CD1c-positive myeloid dendritic cell (primary cell): ENCODE measurements around the gene EIF2S1.
"Not testable (repeated sequence)": the region's sequence is repeated elsewhere in the genome, so short reads cannot be mapped to it uniquely, and the experiment has no call there.

Source experiments
- DNase-seq: peaks from one replicate; pipeline ENCODE4 v3.0.0-alpha.2; 2016; ENCODE audit errors: extremely low spot score

Gene EIF2S1

DNA sequence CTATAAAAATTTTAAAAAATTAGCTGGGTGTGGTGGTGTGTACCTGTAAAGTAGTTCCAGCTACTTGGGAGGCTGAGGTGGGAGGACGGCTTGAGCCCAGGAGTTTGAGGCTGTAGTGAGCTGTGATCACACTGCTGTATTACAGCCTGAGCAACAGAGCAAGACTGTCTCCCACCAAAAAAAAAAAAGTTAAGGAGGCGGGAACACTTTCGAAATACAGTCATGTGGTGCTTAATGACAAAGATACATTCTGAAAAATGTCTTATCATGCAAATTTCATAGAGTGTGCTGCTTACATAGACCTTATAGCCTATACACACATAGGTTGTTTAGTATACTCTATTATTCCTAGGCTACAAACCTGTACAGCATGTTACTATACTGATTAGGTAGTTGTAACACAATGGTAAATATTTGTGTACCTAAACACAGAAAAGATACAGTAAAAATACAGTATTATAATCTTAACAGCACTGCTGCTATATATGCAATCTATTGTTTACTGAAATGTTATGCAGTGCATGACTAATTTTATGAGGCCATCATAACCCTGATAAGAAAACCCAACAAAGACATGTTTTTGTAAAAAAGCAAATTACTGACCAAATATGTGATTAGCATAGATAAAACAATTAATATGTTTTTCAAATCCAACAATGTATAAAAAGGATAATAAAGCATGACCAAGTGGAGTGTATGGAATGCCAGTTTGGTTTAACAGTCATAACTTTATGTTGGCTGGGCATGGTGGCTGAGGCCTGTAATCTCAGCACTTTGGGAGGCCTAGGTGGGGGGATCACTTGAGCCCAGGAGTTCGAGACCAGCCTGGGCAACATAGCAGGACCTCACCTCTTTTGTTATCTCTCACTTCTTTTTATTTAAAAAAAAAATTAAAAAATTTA, 11.4 kb downstream of the EIF2S1 start:
- no peak for DNase-seq

DNA sequence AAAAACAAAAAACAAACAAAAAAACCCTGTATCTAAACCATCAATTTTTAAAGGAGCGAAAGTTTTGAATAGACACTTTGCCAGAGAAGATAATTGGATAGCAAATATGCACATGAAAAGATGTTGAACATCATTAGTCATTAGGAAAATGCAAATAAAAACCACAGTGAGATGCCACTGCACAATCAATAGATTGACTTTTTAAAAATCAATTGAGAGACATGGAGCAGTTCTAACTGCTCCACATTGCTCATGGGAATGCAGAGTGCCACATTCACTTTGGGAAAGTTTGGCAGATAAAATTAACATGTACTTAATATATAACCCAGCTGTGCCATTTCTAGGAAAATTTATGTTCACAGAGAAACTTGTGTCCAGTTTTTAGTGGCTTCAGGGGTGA, 12.7 kb downstream of the EIF2S1 start:
- no peak for DNase-seq

DNA sequence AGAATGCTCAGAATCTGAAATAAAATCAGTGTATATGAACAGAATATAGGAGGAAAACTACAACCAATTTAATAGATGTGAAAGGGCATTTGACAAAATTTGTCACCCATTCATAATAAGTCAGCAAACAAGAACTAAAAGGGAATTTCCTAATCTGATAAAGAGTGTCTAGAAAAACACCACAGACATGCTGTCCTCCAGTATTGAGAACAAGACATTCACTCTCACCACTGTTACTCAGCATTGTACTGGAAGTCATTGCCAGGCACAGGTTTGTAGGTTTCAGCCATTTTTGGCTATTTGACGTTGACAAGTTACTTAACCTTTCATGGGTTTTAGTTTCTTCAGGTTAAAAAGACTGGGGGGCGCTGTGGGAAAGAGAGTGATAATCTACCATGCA, 13.2 kb downstream of the EIF2S1 start:
- no peak for DNase-seq

DNA sequence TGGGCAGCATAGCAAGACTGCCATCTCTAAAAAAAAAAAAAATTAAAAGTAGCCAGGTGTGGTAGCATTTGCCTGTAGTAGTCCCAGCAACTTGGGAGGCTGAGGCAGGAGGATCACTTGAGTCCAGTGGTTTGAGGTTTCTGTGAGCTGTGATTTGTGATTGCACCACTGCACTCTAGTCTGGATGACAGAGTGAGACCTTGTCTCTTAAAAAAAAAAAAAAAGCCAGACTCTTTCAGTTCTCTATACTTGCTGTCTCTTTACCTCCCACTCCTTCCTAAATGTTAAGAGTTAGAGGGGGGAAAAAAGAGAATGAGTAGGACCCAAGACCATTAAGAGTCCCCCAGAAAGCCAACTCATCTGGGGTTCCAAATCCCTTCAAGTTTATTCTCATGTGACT, 17.8 kb downstream of the EIF2S1 start:
- DNase-seq: peak; percentile 25

DNA sequence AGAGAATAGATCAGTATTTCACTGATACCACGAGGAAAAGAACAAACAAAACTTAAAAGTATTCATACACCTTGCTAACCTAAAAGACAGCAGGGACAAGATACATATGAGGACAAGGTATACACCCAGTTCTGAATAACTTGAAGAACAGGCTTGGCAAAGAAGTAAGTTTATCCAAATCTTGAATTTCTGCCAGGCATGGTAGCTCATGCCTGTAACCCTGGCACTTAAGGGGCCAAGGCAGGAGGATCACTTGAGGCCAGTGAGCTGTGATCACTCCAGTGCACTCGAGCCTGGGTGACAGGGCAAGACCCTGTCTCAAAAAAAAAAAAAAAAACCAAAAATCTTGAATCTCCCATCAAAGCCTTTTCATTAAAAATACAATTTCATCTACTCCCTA, 25.0 kb downstream of the EIF2S1 start:
- no peak for DNase-seq

DNA sequence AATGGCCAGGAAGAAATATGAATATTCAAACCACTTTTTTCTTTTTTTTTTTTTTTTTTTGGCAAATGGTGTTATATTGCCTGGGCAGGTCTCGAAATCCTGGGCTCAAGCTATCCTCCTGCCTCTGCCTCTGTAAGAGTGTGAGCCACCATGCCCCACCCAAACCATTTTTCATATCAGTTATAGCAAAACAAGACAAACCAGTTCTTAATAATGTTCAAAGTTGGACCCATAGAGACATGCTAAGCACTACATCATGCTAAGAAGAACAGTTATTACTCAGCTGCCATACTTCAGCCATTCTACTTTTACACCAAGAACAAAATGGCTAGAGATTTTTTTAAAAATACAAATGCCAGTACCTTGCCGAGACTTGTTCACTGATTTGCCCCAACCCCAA, 25.5 kb downstream of the EIF2S1 start:
- no peak for DNase-seq

DNA sequence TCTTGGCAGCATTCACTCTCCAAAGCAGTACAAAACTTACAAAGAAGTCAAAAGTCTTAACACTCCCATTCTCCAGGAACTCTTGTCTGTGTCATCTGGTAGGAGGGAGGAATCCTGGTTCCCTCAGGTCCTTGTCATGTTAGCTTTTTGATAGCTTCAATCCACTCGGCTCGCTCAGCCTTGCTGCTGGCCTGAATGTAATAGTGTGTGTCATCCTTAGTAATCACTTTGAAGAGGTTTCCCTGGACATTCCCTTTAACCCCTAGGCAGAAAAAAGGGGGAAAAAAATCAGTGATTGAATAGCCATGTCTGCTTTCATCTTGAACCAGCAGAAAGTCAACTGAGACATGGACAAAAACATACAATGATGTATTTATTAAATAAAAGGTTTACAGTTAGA, 27.1 kb downstream of the EIF2S1 start:
- no peak for DNase-seq

DNA sequence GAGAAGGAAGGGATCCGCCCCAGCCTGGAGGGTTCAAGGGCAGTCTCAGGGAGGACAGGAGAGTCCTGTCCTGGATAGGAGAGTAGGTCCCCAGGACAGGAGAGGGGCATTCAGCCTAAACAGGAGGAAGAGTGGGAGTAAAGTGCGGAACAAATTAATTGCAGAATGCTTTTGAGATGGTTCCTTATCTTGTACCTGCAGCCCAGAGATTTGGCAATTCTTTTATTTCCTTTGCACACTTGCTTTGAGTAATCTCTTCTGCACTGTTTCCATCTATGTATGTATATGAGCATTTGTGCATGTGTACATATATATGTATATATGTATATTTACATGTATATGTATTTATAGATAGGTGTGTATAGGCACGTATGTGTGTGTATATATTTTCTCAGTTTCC, 29.1 kb downstream of the EIF2S1 start:
- no peak for DNase-seq

DNA sequence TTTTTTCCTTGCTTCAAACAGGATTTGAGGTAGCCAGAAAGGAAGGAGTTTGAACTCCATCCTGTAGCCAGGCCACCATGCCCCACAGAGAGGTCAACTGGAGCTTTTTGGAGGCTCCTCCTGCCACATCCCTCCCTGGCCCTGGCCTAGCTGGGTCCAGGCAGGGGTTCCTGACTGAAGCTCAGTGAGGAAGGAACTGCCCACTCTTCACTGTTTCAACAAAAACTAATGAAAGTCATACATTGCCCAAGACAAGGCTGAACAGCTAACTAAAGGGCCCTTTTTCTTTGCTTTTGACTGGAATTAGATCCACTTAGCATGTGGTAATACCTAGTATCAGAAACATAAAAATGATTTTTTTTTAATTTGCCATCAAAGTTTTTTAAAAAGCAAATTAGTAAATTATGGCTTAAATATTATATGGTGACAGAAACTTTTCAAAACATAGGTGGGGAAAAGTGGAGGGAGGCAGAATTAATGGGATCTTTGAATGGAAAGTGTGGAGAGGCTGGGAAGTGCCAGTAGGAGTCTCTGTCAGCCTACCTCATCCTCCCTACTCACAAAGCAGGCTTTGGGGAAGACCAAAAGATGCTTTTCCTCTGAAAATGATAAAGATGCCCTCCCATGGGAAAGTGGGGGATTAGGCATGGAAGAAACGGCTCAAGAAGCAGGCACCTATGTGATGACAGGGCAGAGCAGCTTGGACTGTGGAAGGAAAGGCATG, 29.8 kb downstream of the EIF2S1 start:
- DNase-seq: no peak

DNA sequence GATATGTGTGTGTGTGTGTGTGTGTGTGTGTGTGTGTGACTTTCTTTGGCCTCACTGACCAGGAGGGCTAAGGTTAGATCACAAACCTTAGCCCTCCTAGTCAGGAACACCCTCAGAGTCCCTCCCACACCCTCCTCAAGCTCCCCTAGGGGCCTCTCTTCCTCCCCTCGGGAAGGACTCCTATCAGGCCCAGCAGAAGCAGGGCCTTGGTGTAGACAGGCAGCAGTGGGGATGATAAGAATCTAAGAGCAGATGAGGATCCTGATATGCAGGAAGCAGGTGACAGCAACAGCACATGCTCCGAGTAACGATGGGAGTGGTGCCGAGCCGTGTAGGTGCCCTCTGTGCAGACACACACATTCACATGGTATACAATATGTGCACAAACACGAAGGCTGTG, 31.1 kb downstream of the EIF2S1 start:
- no peak for DNase-seq

DNA sequence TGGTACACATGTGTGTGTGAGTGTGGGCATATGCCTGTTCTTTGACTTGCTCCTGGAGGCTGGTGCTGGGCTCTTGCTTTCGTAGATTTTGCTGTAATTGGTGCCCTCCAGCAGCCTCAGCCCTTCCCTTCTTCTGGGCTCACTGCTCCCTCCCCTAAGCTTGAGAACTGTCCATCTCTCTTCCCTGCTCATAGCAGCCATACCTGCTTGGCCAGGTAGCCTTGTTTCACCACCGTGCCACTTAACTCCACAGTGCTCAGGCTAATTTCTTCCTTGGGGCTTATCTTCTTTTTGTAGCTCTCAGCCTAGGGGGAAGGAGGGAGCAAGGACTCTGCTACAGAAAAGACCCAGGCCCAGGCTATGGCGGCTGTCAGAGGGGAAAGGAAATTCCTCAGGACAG, 32.0 kb downstream of the EIF2S1 start:
- DNase-seq: no peak

DNA sequence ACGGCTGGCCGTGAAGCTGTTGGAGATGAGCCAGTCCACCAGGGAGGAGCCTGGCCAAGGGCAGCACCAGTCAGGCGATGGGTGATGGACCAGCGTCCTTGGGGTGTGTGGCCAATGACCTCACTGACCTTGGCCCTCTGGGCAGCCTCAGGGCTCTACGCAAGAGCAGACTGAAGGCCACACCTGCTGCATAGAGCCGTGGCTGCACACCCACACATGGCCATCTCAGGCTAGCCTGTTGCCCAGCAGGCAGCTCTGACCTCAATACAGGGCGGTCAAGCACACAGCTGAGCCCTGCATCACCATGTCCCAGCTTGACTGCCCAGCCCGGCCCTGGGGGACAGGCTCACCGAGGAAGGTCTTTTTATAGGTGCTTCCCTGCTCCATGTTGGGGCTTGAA, 32.7 kb downstream of the EIF2S1 start:
- DNase-seq: no peak

DNA sequence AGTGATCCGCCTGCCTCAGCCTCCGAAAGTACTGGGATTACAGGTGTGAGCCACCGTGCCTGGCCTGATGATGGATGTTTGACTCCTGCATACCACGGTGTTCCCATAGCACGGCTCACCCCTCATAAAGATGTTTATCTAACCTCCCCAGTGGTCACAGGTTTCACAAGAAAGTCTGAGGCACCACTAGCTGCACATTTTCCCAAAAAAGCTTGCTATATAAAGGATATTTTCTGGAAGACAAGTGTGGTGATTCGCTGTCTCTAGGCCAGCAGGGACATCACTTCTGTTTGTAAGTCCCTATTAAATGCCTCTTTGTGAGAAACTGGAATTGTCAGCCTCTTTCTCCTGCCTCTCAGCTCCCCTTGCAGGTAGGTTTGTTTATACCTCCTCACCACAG, 33.6 kb downstream of the EIF2S1 start:
- DNase-seq: no peak

DNA sequence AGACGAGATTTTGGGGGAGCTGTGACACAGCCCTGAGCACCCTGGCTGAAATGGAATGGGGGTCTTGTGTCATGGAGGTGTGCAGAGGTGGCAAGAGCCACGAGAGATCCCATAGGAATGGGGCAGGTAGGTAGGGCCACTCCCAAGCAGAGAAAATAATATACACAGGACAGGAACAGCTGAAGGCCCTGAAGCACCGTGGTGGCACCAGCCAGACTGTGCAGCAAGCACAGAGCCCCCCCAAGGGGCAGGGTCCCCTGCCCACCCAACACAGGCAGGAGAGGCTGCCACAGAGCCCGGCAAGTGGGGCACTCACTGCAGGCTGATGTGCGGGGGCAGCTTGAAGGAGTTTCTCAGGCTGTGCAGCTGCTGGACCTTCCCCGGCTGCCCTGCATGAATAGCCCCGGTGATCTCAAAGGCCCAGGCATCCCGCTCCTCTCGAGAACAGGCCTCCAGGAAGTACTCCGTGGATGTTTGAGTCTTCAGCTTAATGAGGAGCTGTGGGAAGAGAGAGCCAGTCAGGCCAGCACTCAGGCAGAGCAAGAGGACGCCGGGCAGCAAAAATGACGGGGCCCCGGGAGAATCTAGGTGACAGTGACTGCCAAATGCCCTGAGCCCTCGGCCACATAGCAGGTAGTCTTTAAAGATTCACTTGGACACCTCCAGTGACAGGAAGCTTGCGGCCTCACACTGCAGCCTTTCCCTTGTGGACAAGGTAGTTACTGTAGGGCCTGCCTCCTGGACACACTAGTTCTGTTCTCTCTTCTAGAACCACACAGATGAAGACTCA, 35.2 kb downstream of the EIF2S1 start:
- DNase-seq: no peak

DNA sequence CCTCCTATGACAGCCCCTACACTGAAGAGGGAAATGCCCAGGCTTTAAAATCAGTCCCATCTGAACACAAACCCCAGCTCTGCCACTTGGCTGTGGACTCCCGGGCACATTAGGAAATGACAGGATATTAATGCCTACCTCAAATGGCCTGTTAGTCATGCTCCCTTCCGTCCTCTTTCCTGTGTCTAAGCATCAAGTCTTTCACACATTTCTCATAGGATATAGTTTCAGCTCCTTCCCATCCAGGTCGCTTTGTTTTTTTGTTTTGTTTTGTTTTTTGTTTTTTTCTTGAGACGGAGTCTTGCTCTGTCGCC, 35.7 kb downstream of the EIF2S1 start:
- DNase-seq: no peak

DNA sequence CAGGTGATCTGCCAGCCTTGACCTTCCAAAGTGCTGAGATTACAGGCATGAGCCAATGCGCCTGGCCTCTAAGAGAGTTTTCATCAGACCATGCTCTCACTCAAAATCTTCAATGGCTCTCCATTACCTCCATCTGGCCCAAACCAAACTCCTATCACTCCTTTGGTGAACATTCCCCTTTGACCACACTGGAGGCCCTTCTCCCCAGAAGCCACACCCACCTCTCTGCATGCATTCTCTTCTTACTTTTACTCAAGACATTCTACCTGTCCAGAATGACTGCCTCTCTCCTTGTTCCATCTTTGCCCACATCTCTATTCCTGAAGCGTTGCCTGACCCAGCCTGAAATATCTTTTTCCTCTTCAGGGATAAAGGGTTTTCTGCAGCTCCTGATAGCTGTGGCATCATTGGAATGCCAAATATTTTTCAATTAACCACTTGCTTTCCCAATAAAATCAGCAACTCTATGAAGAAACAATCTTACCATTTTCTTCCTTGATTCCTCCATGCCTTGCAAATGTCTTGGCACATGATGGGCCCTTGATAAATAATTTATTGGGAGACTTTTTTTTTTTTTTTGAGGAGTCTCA, 36.3 kb downstream of the EIF2S1 start:
- no peak for DNase-seq

DNA sequence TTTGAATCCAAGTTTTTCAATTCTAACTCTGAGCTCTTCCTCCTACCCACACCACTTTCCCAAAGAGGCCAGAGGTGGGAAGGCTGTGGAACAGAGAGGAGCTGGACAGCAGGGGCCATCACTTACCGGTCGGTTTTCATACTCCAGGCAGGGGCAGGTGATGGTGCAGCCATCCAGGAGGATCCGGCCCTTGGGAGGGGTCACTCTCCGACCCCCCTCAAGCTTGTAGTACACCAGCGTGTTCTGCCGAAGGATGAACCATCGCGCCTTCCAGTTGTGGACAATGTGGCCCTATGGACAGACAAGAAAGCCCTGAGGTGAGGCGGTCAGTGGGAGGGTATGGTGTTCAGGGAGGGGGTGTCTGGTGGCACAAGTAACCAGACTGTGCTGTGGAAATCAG, 37.4 kb downstream of the EIF2S1 start:
- no peak for DNase-seq

DNA sequence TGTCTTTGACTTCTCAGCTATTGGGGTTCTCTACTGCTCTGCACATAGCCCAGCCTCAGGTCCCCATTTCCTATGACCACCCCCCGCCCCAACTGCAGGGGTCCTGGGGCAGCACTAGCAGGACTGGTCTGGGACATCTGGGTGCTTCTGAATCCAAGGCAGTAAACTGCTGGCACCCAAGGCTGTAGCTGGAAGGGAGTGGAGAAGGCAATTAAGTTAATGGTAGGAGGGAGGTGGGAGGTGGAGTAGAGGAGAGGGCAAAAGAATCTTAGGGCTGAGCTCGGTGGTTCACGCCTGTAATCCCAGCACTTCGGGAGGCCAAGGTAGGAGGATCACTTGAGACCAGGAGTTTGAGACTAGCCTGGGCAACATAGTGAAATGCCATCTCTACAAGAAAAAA, 40.3 kb downstream of the EIF2S1 start:
- DNase-seq: no peak

DNA sequence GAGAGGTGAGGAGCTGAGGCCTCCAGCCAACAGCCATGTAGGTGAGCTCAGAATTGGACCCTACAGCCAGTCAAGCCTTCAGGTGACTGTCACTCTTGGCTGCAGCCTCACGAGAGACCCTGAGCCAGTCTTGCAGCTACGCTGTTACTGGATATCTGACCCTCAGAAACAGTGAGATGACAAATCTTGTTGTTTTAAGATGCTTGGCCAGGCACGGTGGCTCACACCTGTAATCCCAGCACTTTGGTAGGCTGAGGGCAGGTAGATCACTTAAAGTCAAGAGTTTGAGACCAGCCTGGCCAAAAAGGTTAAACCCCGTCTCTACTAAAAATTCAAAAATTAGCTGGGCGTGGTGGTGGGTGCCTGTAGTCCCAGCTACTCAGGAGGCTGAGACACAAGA, 45.6 kb downstream of the EIF2S1 start:
- DNase-seq: no peak

DNA sequence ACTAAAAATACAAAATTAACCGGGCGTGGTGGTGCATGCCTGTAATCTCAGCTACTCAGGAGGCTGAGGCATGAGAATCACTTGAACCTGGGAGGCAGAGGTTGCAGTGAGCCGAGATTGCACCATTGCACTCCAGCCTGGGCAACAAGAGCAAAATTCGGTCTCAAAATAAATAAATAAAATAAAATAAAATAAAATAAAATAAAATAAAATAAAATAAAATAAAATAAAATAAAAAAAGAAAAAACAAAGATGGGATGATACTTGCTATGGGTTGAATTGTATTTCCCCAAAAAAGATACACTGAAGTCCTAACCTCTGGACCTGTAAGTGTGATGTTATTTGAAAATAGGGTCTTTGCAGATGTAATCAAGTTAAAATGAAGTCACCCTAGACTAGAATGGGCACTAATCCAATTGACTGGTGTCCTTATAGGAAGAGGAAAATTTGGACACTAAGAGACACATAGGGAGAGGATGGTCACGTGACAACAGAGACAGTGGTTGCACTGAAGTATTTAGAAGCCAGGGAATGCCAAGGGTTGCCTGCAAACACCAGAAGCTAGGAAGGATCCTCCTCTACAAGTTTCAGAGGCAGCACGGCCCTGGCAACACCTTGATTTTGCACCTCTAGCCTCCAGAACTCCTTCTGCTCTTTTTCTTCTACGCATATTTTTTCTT, 48.1 kb downstream of the EIF2S1 start:
- not testable (repeated sequence) for DNase-seq

DNA sequence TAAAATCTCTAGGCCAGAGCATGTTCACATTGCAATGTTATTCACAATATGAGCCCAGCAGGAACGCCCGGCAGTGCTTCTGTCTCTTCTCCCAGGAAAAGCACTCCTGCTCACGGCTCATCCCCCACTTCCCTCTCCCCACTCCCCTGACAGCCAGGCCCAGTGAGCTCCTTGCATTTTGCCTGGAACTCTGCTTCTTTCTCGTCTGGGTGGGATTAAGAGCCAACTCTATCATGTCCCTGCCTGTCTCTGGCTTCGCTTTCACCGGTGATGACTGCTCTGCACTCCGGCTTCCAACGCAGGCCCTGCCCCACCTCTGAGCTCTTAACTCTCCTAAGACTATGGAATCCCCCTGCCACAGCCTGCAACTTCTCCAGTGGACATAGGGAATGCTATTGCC, 49.3 kb downstream of the EIF2S1 start:
- DNase-seq: no peak

DNA sequence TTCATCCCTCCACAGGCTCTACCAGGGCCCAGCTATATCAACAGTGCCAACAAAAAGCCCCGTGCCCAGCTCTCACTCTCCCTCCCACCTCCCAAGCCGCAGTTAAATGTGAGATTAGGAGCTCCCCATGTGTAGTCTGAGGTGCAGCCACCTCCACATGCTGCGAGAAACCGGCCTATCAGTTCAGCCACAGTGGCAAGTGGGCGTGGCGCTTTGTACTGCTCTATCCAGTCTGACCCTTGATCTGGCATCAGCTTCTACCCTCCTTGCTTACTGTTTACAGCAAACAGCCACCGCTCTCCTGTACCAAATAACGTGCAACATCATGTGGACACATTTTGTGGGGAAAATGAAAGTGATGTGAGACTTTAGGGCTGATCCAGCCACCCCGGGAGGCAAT, 50.2 kb downstream of the EIF2S1 start:
- DNase-seq: no peak
